Measurements from ENCODE around the gene ANKRD33B.

DNA sequence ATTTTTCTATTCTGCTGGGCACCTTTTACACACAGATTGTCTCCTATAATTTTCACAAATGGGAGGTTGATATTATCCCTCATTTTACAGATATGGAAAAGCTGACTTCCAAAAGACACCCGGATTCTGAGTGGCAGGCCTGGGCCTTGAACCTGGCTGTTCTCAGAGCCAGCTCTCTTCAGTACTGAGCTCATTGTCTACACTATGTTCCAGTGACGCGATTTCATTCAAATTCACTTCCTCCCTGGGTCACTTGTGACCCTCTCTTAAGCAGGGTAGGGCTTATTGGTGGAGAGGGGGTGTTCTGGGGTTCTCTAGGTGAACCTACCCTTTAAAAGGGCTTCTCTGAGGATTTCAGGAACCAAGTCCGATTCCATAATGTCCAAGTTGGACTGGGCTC, 70.2 kb downstream of the ANKRD33B start:
- TF ChIP-seq EZH2 (IDR thresholded peaks at IDR 0.05) = no peak
- TF ChIP-seq, protein P1, sequence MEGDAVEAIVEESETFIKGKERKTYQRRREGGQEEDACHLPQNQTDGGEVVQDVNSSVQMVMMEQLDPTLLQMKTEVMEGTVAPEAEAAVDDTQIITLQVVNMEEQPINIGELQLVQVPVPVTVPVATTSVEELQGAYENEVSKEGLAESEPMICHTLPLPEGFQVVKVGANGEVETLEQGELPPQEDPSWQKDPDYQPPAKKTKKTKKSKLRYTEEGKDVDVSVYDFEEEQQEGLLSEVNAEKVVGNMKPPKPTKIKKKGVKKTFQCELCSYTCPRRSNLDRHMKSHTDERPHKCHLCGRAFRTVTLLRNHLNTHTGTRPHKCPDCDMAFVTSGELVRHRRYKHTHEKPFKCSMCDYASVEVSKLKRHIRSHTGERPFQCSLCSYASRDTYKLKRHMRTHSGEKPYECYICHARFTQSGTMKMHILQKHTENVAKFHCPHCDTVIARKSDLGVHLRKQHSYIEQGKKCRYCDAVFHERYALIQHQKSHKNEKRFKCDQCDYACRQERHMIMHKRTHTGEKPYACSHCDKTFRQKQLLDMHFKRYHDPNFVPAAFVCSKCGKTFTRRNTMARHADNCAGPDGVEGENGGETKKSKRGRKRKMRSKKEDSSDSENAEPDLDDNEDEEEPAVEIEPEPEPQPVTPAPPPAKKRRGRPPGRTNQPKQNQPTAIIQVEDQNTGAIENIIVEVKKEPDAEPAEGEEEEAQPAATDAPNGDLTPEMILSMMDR (IDR thresholded peaks at IDR 0.05 in 2 of 3, conservative IDR thresholded peaks at IDR 0.05 in 1 of 3; ENCODE audit: borderline replicate concordance in 1 of 3, insufficient read depth in 1 of 3, low read depth in 2 of 3, low read length in 2 of 3) = no peak
- TF ChIP-seq ELF1 (IDR thresholded peaks at IDR 0.05; ENCODE audit: borderline replicate concordance, low read depth) = no peak
- no peak for TF ChIP-seq POLR2AphosphoS5 (IDR thresholded peaks at IDR 0.05; ENCODE audit: low read depth, low read length)
- TF ChIP-seq POLR2A (IDR thresholded peaks at IDR 0.05; ENCODE audit: borderline replicate concordance, extremely low read depth, insufficient read depth, insufficient read length) = no peak

Measured in HCT116 (cell line).